Loucy (cell line): ENCODE measurements around the gene SIM2.

ENCODE experiments used
- H2AFZ ChIP-seq: fragments of 200-600 bp; sonication (generic); 2 replicates; pipeline ENCODE4 v1.6.0; 2016; ENCODE audit warnings: antibody characterized with exemption, mild to moderate bottlenecking, low read length, moderate library complexity
- H3F3A ChIP-seq: fragments of 200-600 bp; 2 replicates; pipeline ENCODE4 v1.6.0; 2016; ENCODE audit warnings: antibody characterized with exemption, low read depth, mild to moderate bottlenecking
- H3K27me3 ChIP-seq: fragments of 200-600 bp; sonication (generic); 2 replicates; pipeline ENCODE4 v1.6.1; 2014; ENCODE audit warnings: low read length, mild to moderate bottlenecking; ENCODE audit not compliant: insufficient read depth, poor library complexity, severe bottlenecking
- H3K36me3 ChIP-seq: fragments of 200-600 bp; sonication (generic); 2 replicates; pipeline ENCODE4 v1.6.1; 2016; ENCODE audit warnings: low read length; ENCODE audit not compliant: insufficient read depth
- H3K4me1 ChIP-seq: fragments of 200-600 bp; sonication (generic); 2 replicates; pipeline ENCODE4 v1.5.1; 2014; ENCODE audit warnings: low read length, mild to moderate bottlenecking; ENCODE audit not compliant: insufficient read depth, poor library complexity, severe bottlenecking
- H3K4me2 ChIP-seq: fragments of 200-600 bp; sonication (generic); 2 replicates; pipeline ENCODE4 v1.6.0; 2014; ENCODE audit warnings: antibody characterized with exemption, low read length, low read depth, mild to moderate bottlenecking; ENCODE audit not compliant: poor library complexity, severe bottlenecking
- H3K4me3 ChIP-seq: fragments of 200-600 bp; sonication (generic); 2 replicates; pipeline ENCODE4 v1.5.1; 2014; ENCODE audit warnings: low read length, mild to moderate bottlenecking, mixed read lengths; ENCODE audit not compliant: poor library complexity, severe bottlenecking
- H3K79me2 ChIP-seq: fragments of 200-600 bp; sonication (generic); 2 replicates; pipeline ENCODE4 v1.6.1; 2014; ENCODE audit warnings: low read length; ENCODE audit not compliant: insufficient read depth
- H3K9ac ChIP-seq: fragments of 200-600 bp; sonication (generic); 2 replicates; pipeline ENCODE4 v1.6.0; 2014; ENCODE audit warnings: mild to moderate bottlenecking, low read depth, low read length, moderate library complexity; ENCODE audit not compliant: poor library complexity, severe bottlenecking
- H3K9me2 ChIP-seq: fragments of 200-600 bp; sonication (generic); replicated peaks from 2 replicates; pipeline ENCODE4 v1.6.1; 2016; ENCODE audit warnings: low read depth, low read length, mixed read lengths
- H3K9me3 ChIP-seq: fragments of 200-600 bp; sonication (generic); 2 replicates; pipeline ENCODE4 v1.6.1; 2014; ENCODE audit warnings: mild to moderate bottlenecking, antibody characterized with exemption, low read length, low read depth; ENCODE audit not compliant: insufficient read depth
- H4K20me1 ChIP-seq: fragments of 200-600 bp; sonication (generic); 2 replicates; pipeline ENCODE4 v1.6.0; 2014; ENCODE audit warnings: antibody characterized with exemption, low read length, mild to moderate bottlenecking; ENCODE audit not compliant: insufficient read depth, poor library complexity, severe bottlenecking
- EZH2phosphoT487 ChIP-seq: fragments of 200-600 bp; IDR thresholded peaks from 2 replicates; pipeline ENCODE4 v1.6.1; 2018; ENCODE audit warnings: antibody characterized with exemption, mild to moderate bottlenecking, moderate library complexity, borderline replicate concordance
- TF ChIP-seq, protein P1 (sequence below): fragments of 200-600 bp; sonication (generic); conservative IDR thresholded peaks from 2 replicates; pipeline ENCODE4 v1.5.1; 2014; ENCODE audit warnings: mild to moderate bottlenecking, antibody characterized with exemption, low read length

The SIM2 gene

DNA sequence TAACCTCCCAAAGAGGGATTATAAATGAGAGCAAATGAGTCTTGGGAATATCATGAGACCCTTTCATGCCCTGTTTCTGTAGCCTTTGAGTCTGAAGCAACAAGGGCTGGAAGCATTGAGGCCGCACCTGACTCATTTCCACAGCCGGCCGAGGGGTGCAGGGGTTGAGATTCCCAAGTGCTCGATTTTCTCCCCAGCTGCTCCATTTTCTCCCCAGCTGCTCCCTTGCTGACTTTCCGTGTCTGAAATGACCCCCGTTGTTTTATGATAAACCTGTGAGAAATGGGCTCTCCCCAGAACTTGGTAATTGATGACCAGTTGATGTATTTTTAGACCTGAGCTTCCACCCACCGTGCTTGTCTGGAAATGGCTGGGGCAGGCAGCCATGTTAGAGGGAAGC, 22.9 kb downstream of the SIM2 start:
- no peaks in the 10 kb centered on the region for H3F3A ChIP-seq
- no peak overlapping the region for H3K9ac ChIP-seq
- H3K9me2 ChIP-seq = no peaks in the 10 kb centered on the region
- no peaks in the 10 kb centered on the region for H3K9me3 ChIP-seq
- no peaks in the 10 kb centered on the region for H4K20me1 ChIP-seq
- no peak for TF ChIP-seq EZH2phosphoT487
- TF ChIP-seq, protein P1, sequence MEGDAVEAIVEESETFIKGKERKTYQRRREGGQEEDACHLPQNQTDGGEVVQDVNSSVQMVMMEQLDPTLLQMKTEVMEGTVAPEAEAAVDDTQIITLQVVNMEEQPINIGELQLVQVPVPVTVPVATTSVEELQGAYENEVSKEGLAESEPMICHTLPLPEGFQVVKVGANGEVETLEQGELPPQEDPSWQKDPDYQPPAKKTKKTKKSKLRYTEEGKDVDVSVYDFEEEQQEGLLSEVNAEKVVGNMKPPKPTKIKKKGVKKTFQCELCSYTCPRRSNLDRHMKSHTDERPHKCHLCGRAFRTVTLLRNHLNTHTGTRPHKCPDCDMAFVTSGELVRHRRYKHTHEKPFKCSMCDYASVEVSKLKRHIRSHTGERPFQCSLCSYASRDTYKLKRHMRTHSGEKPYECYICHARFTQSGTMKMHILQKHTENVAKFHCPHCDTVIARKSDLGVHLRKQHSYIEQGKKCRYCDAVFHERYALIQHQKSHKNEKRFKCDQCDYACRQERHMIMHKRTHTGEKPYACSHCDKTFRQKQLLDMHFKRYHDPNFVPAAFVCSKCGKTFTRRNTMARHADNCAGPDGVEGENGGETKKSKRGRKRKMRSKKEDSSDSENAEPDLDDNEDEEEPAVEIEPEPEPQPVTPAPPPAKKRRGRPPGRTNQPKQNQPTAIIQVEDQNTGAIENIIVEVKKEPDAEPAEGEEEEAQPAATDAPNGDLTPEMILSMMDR = no peak
- no peaks in the 10 kb centered on the region for H3K36me3 ChIP-seq
- H3K27me3 ChIP-seq = no peaks in the 10 kb centered on the region
- H3K4me3 ChIP-seq = no peak overlapping the region
- H2AFZ ChIP-seq = no peak overlapping the region
- no peaks in the 10 kb centered on the region for H3K79me2 ChIP-seq
- no peaks in the 10 kb centered on the region for H3K4me1 ChIP-seq
- H3K4me2 ChIP-seq = no peak overlapping the region

DNA sequence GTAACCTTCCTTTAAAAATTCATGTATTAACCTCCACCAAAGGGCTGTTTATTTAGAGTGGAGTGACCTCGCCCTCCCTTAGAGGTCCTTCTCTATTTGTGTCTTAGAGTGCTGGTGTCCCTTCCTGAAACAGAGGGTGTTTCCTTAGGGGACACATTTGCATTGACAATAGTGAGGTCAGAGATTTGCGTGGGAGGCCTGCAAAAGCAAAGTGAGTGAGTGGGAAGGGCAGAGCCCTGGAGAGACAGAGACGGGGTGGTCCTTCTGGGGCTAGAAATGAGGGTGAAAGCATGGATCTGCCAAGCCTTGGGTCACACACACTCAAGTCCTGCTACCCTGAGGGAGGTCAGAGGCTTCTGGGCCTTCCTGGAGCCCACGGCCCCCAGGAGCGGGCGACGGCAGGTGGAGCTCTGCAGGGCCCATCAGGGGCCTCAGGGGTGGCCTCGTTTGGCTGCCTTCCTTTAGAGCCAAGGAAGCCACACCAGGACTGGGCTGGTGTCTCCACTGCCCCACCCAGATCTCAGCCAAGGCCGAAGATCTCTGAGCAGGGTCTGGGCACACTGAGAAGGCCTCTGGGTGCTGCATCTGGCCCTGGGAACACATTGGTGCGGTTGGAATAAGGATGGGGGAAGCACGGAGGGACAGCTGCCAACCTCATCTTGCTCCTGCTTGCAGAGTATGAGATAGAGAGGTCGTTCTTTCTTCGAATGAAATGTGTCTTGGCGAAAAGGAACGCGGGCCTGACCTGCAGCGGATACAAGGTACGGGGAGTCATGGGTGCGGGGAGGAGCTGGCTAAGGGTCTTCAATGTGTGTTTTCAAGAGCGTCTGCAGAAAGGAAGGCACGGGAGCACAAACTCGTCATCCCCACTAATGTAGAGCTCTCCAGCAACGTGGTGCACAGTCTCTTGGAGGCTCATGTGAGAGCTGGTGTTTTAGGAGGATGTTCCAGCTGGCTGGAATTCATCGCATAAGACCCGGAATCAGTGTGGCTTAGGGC, 23.8 kb downstream of the SIM2 start:
- Histone ChIP-seq H3K4me1 (no peaks in the 10 kb centered on the region), H2AFZ (no peak overlapping the region), H3K9me3 (no peaks in the 10 kb centered on the region), H3K36me3 (no peaks in the 10 kb centered on the region), H3F3A (no peaks in the 10 kb centered on the region), H3K4me2 (no peak overlapping the region), H3K27me3 (no peaks in the 10 kb centered on the region), H4K20me1 (no peaks in the 10 kb centered on the region), H3K79me2 (no peaks in the 10 kb centered on the region), H3K9ac (no peak overlapping the region), H3K4me3 (no peak overlapping the region), H3K9me2 (no peaks in the 10 kb centered on the region)
- TF ChIP-seq, protein P1 = no peak
- no peak for TF ChIP-seq EZH2phosphoT487

GRCh38 chr21:36723371-36723881, 24.5 kb downstream of the SIM2 start:
- no peaks in the 10 kb centered on the region for H3K79me2 ChIP-seq
- no peak for TF ChIP-seq EZH2phosphoT487
- TF ChIP-seq, protein P1 = no peak
- H3K9me3 ChIP-seq = no peaks in the 10 kb centered on the region
- no peaks in the 10 kb centered on the region for H3K9me2 ChIP-seq
- no peaks in the 10 kb centered on the region for H3K27me3 ChIP-seq
- H3K4me3 ChIP-seq = no peak overlapping the region
- no peak overlapping the region for H3K4me2 ChIP-seq
- no peak overlapping the region for H3K9ac ChIP-seq
- no peaks in the 10 kb centered on the region for H3K4me1 ChIP-seq
- H3K36me3 ChIP-seq = no peaks in the 10 kb centered on the region
- H3F3A ChIP-seq = no peaks in the 10 kb centered on the region
- no peak overlapping the region for H2AFZ ChIP-seq
- no peaks in the 10 kb centered on the region for H4K20me1 ChIP-seq
